Measurements from ENCODE around the gene HPD. TPM values are rescaled to one million over a fixed set of nuclear protein-coding genes. Genes with fewer than 3 reads are reported as not detected.

The HPD gene
- total RNA-seq, 1 donor from 2014 or later, result 1.3 TPM

- peaks cover 85% of the 10 kb centered on the region for H3K4me1 ChIP-seq
- TF ChIP-seq CTCF (IDR thresholded peaks at IDR 0.05; ENCODE audit: borderline replicate concordance), result no peak
- no peaks in the 10 kb centered on the region for H3K9me3 ChIP-seq (replicated peaks)
- H3K27me3 ChIP-seq (ENCODE audit: low read depth), result no peaks in the 10 kb centered on the region
- H3K36me3 ChIP-seq, result no peaks in the 10 kb centered on the region
- H3K4me3 ChIP-seq, result peak overlapping the region; percentile 11
- H3K27ac ChIP-seq (replicated peaks), result peak overlapping the region; percentile 86
- DNase-seq, result peak; percentile 70
- intact Hi-C loops (cut with micrococcal nuclease), result loop anchor here (5.0 kb wide), 1 partner anchor 93 kb away; no protein-coding TSS in a partner anchor
These were observed 68.6 kb downstream of the HPD start for GRCh38 chr12:121789800-121790728.

Other genes starting within 250 kb of the HPD start
- 11.4 TPM for gene ORAI1, start 232.3 kb downstream of the HPD start, total RNA-seq
- gene MORN3, start 189.2 kb downstream of the HPD start, total RNA-seq, result not detected
- gene TMEM120B, start 146.1 kb downstream of the HPD start, total RNA-seq, result 9.2 TPM
- gene RHOF, start 65.2 kb downstream of the HPD start, total RNA-seq, result 44.3 TPM
- gene SETD1B, start 54.9 kb downstream of the HPD start, total RNA-seq, result 7.9 TPM
- gene PSMD9, start 29.9 kb upstream of the HPD start, total RNA-seq, result 28.1 TPM
- gene CFAP251, start 59.7 kb upstream of the HPD start, total RNA-seq, result 0.91 TPM
- 11.2 TPM for gene BCL7A, start 163.0 kb upstream of the HPD start, total RNA-seq
- 16.7 TPM for gene MLXIP, start 219.9 kb upstream of the HPD start, total RNA-seq